GM12864 (cell line): ENCODE results near the gene VAV3.

Experiments used
- DNase-seq: peaks from one replicate; pipeline ENCODE4 v3.0.0-alpha.2; 2011; ENCODE audit warnings: low read depth
- H3K4me3 ChIP-seq: 2 replicates; pipeline ENCODE4 v1.5.1; 2011; ENCODE audit warnings: mild to moderate bottlenecking, low read depth, low read length, control low read depth
- CTCF ChIP-seq: IDR thresholded peaks from 2 replicates; pipeline ENCODE4 v1.5.1; 2011; ENCODE audit warnings: low read depth, mild to moderate bottlenecking, moderate library complexity, low read length, control low read depth, inconsistent platforms; ENCODE audit errors: missing control alignments

Gene VAV3

DNA sequence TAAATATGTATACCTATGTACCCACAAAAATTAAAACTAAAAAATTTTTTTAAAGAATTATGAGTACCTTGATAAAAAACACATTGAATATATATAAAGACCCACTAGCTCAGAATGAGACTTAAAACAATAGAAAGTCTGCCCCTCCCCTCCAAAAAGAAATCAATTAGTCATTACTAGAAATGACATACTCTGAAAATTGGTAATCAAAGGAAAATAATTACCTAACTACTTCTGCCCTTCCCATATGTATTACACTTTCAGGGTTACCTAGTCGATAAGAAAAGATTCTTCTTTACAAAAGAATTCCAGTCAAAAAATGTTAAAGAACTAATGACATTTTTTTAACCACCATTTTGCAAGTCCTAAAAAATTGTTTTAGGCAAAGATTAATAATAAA lies 34.7 kb downstream of the VAV3 start:
- no peak overlapping the region for H3K4me3 ChIP-seq
- no peak for DNase-seq
- no peak for TF ChIP-seq CTCF

GRCh38 chr1:107927820-107928219 lies 37.2 kb downstream of the VAV3 start:
- no peak overlapping the region for H3K4me3 ChIP-seq
- TF ChIP-seq CTCF: no peak
- no peak for DNase-seq

DNA sequence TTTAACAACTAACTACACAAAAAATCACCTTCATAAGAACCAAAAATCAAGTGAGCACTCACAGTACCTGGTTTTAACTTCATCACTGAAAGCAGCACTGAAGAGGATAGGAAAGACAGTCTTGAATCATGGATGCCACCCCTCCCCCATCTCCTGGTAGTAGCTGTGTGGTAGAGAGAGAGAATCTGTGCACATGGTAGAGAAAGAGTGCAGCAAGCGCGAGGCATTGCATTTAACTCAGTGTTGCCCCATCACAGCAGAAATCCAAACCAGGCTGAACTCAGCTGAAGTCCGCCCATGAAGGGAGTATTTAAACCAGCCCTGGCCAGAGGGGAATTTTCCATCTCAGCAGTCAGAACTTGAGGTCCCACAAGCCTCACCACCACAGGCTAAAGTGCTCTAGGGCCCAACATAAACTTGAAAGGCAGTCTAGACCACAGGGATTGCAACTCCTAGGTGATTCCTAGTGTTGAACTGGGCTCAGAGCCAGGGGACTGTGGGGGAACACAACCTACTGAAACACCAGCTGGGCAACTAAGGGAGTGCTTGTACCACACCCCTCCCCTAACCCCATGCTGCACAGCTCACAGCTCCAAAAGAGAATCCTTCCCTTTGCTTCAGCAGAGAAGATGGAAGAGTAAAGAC lies 38.4 kb downstream of the VAV3 start:
- no peak overlapping the region for H3K4me3 ChIP-seq
- no peak for TF ChIP-seq CTCF

GRCh38 chr1:107925565-107925964 lies 39.4 kb downstream of the VAV3 start:
- no peak for TF ChIP-seq CTCF
- no peak for DNase-seq
- H3K4me3 ChIP-seq: no peak overlapping the region

More for the DNA sequence above, 38.4 kb downstream of the VAV3 start:
- DNase-seq: no peak

GRCh38 chr1:107920999-107921398 lies 44.0 kb downstream of the VAV3 start:
- H3K4me3 ChIP-seq: no peak overlapping the region
- no peak for DNase-seq
- TF ChIP-seq CTCF: no peak

DNA sequence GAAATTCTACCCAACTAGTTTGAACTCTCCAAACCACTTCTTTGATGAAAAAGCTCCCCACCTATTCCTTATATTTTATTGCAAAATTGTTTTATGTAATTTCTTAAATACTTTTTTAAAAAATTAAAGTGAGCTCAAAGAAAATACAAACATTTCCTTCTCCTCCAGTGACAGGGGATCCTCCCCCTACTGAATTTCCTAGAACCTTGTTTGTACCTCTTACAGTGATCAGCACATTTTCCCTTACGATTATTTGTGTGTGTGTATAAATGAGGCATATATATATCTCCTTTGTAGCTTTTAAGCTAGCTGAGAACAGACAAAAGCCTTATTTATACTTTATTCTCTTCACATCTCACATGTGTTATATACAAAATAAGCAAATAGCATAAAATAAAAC lies 44.4 kb downstream of the VAV3 start:
- no peak overlapping the region for H3K4me3 ChIP-seq
- DNase-seq: no peak
- no peak for TF ChIP-seq CTCF

DNA sequence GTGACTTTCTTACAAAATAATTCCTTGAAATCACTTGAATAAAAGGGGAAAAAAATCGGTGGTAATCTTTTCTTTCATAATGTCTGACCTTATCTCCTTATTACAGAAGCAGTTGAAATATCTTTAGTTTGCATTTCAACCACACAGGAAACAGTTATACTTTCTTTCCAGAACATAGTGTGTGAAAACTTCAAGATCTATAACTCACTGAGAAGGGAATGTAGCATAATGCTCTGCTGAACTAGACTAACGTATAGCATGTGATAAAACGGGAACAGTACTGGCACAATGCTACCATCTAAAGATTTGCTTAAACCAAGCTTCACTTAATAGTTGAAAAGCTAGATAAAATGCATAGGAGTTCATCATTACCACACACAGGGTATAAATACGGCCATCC lies 45.0 kb downstream of the VAV3 start:
- DNase-seq: no peak
- H3K4me3 ChIP-seq: no peak overlapping the region
- no peak for TF ChIP-seq CTCF
